Esophagus (tissue), 2 donors: ENCODE results near the gene SIPA1L3. TPM values are rescaled to one million over a fixed set of nuclear protein-coding genes. Genes with fewer than 3 reads are reported as not detected.

Experiments
- H3K27ac ChIP-seq, 2 donors: one replicate each; pipeline ENCODE4 v1.5.1; 2013; ENCODE audit warnings: low read depth in 2 of 2, mild to moderate bottlenecking in 2 of 2, inconsistent platforms in 1 of 2, low read length in 1 of 2, moderate library complexity in 1 of 2
- H3K27me3 ChIP-seq, 2 donors: one replicate each; pipeline ENCODE4 v1.6.1; 2013; ENCODE audit warnings: low read length in 2 of 2, control low read depth in 1 of 2, mild to moderate bottlenecking in 1 of 2; ENCODE audit not compliant: insufficient read depth in 2 of 2, control insufficient read depth in 1 of 2
- H3K36me3 ChIP-seq, 2 donors: one replicate each; pipeline ENCODE4 v1.6.1; 2013; ENCODE audit warnings: low read length in 1 of 2; ENCODE audit not compliant: control insufficient read depth in 2 of 2, insufficient read depth in 2 of 2
- H3K4me1 ChIP-seq, 2 donors: one replicate each; pipeline ENCODE4 v1.6.1; 2013; ENCODE audit warnings: low read length in 1 of 2; ENCODE audit not compliant: control insufficient read depth in 2 of 2, insufficient read depth in 2 of 2
- H3K4me3 ChIP-seq, 2 donors: one replicate each; pipeline ENCODE4 v1.5.1; 2013; ENCODE audit warnings: low read length in 2 of 2, mild to moderate bottlenecking in 2 of 2, low read depth in 1 of 2, moderate library complexity in 1 of 2
- H3K9me3 ChIP-seq, 2 donors: one replicate each; pipeline ENCODE4 v1.6.1; 2013; ENCODE audit warnings: mild to moderate bottlenecking in 2 of 2, low read depth in 1 of 2, low read length in 1 of 2, moderate library complexity in 1 of 2; ENCODE audit not compliant: control insufficient read depth in 2 of 2, insufficient read depth in 1 of 2
- WGBS, 2 donors: extraction: QIAGEN DNeasy Blood & Tissue Kit; methylation state at CpG; one replicate each; pipeline ENCODE4 v1.1.7; 2013; 5-methylcytosine and 5-hydroxymethylcytosine counted together
- polyA plus RNA-seq, 2 donors: library from polyadenylated mRNA; stranded (reverse); fragments of 200-250 nt; gene quantifications; one replicate each; pipeline ENCODE4 v1.2.3, GENCODE V29; 2013
- donor health status: healthy with polysubstance abuse.
- donor health status: Bipolar disorder and iron deficiency.

SIPA1L3 gene
- polyA plus RNA-seq, 2 donors = 4.1 to 11.0 TPM

- H3K27ac ChIP-seq = no peak overlapping the region
- H3K9me3 ChIP-seq = no peaks in the 10 kb centered on the region
- no peaks in the 10 kb centered on the region for H3K27me3 ChIP-seq
- H3K4me3 ChIP-seq = no peak overlapping the region
- H3K4me1 ChIP-seq = no peaks in the 10 kb centered on the region
- peaks cover 0 to 17% of the 10 kb centered on the region in 2 donors for H3K36me3 ChIP-seq
- WGBS, 2 donors = 88 to 90% methylated on average over 9 of the region's 9 CpGs
Measured at GRCh38 chr19:38151242-38151641, 244.2 kb downstream of the SIPA1L3 start.

DNA sequence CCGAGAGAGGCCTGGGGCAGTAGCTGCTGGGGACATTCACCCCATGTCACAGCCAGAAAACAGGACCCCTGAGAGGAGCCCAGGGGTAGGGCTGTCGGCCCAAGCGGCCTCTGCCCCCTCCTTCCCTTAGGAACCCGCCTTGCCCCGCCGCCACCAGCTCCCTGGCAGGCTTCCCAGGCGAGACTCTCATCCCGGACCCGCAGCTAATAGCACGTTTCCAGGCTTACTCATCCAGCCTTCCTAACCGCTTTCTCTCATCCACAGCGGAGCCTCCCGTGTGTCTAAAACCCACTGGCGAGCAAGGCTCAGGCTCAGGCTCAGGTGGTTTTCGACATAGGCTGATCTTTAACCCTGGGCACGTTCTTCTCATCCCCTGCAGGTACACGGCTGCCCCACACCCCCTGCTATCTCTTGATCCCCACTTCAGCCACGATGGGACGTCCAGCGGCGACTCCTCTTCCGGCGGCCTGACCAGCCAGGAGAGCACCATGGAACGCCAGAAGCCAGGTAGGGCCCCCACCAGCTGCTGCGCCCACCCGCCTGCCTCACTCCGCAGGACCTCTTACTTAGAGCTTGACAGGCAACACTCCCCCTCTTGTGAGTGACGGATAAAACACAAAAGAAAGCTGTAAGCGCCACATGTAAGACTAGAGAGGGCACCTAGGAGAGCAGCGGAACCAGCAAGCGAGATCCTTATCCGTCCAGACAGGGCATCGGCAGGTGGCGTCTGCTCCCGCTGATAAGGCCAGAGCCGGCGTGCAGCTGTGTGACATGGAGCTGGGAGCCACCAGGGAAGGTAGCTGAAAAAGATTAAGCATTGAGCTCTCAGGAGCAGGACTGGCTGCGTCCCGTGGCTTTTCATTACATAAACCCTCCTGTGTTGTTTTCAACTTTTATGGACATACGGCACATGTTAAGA lies 245.7 kb downstream of the SIPA1L3 start:
- no peaks in the 10 kb centered on the region for H3K27me3 ChIP-seq
- no peak overlapping the region for H3K27ac ChIP-seq
- WGBS, 2 donors = 82 to 89% methylated on average over 40 of the region's 40 CpGs
- H3K36me3 ChIP-seq = peaks cover 0 to 19% of the 10 kb centered on the region in 2 donors
- no peaks in the 10 kb centered on the region for H3K4me1 ChIP-seq
- no peak overlapping the region for H3K4me3 ChIP-seq
- H3K9me3 ChIP-seq = no peaks in the 10 kb centered on the region

DNA sequence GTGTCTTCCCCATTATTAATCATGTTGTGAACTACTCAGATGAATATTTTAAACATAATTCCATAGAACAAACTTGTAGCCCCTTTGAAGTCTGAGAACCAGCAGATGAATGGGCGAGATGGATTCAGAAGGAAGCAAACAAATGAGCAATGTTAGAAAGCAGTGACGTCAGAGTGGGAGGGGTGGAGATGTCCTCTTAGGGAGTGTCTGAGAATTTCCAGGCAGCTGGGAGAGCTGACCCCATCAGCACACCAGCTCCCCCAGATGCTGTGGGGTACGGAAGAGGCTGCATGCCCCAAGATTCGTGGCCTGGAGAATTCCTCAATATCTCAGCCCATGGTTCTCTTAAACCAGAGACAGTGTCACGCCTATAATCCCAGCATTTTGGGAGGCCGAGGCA lies 248.4 kb downstream of the SIPA1L3 start:
- Histone ChIP-seq H3K4me3 (no peak overlapping the region), H3K4me1 (no peaks in the 10 kb centered on the region), H3K27ac (no peak overlapping the region), H3K27me3 (no peaks in the 10 kb centered on the region), H3K9me3 (no peaks in the 10 kb centered on the region), H3K36me3 (peaks cover 4 to 22% of the 10 kb centered on the region in 2 donors)
- 77 to 80% methylated on average over 6 of the region's 6 CpGs for WGBS, 2 donors

DNA sequence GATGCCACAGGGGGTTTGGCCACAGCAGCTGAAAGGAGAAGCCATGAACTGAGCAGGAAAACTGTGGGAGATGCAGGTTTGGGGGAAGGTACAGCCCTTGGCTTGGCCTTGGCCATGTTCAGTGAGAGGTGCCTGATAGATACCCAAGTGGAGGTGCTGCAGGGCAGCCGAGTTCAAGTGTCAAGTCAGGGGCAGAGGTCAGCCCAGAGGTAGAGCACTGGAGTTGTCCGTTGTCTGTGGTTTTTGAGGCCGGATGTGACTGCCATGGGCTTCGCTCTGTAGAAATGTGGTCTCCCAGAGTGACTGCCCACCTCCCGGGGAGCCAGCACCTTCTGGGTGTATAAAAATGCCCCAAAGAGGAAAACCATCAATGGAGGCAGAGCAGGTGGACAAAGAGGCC lies 251.7 kb downstream of the SIPA1L3 start:
- no peak overlapping the region for H3K27ac ChIP-seq
- no peak overlapping the region for H3K4me3 ChIP-seq
- H3K9me3 ChIP-seq = peaks cover 9 to 11% of the 10 kb centered on the region in 2 donors
- H3K4me1 ChIP-seq = no peaks in the 10 kb centered on the region
- no peaks in the 10 kb centered on the region for H3K27me3 ChIP-seq
- 85 to 91% methylated on average over 5 of the region's 5 CpGs for WGBS, 2 donors
- H3K36me3 ChIP-seq = peaks cover 14 to 20% of the 10 kb centered on the region in 2 donors

- H3K36me3 ChIP-seq = peaks cover 14 to 29% of the 10 kb centered on the region in 2 donors
- H3K4me1 ChIP-seq = no peaks in the 10 kb centered on the region
- peaks cover 9 to 11% of the 10 kb centered on the region in 2 donors for H3K9me3 ChIP-seq
- H3K27ac ChIP-seq = no peak overlapping the region
- no peaks in the 10 kb centered on the region for H3K27me3 ChIP-seq
- H3K4me3 ChIP-seq = no peak overlapping the region
- WGBS, 2 donors = 63 to 87% methylated on average over 5 of the region's 5 CpGs
Measured at GRCh38 chr19:38162094-38162493, 255.1 kb downstream of the SIPA1L3 start.

DNA sequence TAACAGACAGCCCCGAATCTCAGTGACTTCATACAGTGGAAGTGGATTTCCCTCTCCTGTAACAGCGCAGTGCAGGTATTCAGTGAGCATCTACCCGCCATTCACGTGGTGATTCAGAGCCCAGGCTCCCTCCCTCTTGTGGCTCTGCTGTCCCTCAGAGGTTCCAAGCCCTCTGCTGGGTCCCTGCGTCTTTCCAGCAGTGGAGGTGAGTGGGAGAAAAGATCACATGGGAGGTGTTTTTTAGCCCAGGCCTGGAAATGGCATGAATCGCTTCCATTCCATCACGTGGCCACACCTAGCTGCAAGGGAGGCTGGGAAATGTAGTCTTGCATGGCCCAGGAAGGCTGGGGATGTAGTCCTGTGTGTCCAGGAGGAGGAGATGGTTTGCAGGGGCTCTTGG lies 255.6 kb downstream of the SIPA1L3 start:
- Histone ChIP-seq H3K4me3 (no peak overlapping the region), H3K27me3 (no peaks in the 10 kb centered on the region), H3K4me1 (no peaks in the 10 kb centered on the region), H3K36me3 (peaks cover 14 to 27% of the 10 kb centered on the region in 2 donors), H3K9me3 (peaks cover 9 to 11% of the 10 kb centered on the region in 2 donors), H3K27ac (no peak overlapping the region)
- 97 to 98% methylated on average over 7 of the region's 7 CpGs for WGBS, 2 donors

DNA sequence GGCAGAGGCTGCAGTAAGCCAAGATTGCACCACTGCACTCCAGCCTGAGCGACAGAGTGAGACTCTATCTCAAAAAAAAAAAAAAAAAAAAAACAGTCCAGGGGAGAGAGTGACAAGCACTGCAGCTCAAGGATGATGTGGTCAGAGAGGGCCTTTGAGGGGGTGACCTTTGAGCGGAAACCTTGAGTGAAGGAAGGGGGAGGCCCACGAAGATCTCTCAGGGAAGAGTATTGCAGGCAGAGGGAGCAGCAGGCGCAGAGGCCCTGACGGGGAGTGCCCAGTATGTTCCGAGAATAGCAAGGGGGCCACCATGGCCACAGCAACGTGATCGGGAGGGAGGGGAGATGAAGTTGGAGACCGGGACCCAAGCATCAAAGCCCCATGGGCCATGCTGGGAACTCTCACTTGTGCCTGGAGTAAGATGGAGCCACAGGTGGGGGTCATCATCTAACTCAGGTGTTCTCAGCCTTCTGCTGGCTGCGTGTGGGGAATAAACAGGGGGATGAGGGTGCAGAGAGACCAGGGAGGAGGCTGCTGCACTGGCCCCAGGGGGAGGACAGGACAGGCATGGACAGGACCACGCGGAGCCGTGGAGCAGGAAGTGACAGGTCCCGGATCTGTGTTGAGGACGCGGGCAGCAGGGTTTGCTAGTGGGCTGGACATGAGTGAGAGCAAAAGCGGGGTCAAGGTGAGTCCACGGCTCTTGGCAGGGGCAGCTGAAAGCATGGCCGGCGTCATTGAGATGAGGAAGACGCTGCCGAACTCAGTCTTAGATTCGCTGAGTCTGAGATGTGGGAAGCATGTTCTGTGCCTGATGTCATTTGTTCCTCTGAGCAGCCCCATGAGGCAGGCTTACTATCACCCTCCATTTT lies 256.6 kb downstream of the SIPA1L3 start:
- WGBS, 2 donors = 93% methylated on average over 23 of the region's 23 CpGs
- Histone ChIP-seq H3K4me1 (no peaks in the 10 kb centered on the region), H3K4me3 (no peak overlapping the region), H3K36me3 (peaks cover 14 to 27% of the 10 kb centered on the region in 2 donors), H3K27me3 (no peaks in the 10 kb centered on the region), H3K9me3 (peaks cover 9 to 11% of the 10 kb centered on the region in 2 donors), H3K27ac (no peak overlapping the region)

DNA sequence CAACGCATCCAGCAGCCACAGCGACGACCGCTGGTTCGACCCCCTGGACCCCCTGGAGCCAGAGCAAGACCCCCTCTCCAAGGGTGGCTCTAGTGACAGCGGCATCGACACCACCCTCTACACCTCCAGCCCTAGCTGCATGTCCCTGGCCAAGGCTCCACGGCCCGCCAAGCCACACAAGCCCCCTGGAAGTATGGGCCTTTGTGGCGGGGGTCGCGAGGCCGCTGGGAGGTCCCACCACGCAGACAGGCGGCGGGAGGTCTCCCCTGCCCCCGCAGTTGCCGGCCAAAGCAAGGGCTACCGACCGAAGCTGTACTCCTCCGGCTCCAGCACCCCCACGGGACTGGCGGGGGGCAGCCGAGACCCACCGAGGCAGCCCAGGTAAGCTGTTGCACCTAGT lies 257.5 kb downstream of the SIPA1L3 start:
- Histone ChIP-seq H3K4me3 (no peak overlapping the region), H3K27ac (no peak overlapping the region), H3K36me3 (peaks cover 12 to 23% of the 10 kb centered on the region in 2 donors), H3K4me1 (no peaks in the 10 kb centered on the region), H3K27me3 (no peaks in the 10 kb centered on the region), H3K9me3 (peaks cover 9 to 11% of the 10 kb centered on the region in 2 donors)
- WGBS, 2 donors = 95 to 96% methylated on average over 25 of the region's 25 CpGs

DNA sequence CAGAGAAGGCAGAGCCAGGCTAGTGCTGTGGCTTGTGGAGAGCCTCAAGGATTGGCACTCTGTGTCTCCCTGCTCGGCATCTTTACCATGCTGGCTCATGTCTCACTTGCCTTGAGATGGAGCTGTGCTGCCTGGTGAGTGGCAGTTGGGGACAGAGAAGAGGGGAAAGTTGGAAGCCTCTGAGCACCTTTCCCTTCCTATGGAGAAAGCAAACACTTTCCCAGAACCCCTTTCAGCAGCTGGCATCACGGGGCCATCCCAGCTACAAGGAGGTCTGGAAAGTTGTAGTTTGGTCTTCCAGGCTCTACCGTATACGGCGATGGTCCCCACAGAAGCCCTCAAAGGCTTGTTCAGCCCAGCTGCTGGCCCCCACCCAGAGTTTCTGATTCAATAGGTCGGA lies 258.3 kb downstream of the SIPA1L3 start:
- Histone ChIP-seq H3K4me1 (no peaks in the 10 kb centered on the region), H3K27me3 (no peaks in the 10 kb centered on the region), H3K4me3 (no peak overlapping the region), H3K36me3 (peaks cover 10 to 23% of the 10 kb centered on the region in 2 donors), H3K27ac (no peak overlapping the region), H3K9me3 (peaks cover 9 to 11% of the 10 kb centered on the region in 2 donors)
- WGBS, 2 donors = 95% methylated on average over 6 of the region's 6 CpGs
